K562 (cell line): ENCODE results near the gene LTA. TPM values are rescaled to one million over a fixed set of nuclear protein-coding genes. Genes with fewer than 3 reads are reported as not detected.

Source experiments
- CTBP1 ChIP-seq: fragments of 450-650 bp; IDR thresholded peaks from 2 replicates; pipeline ENCODE4 v1.6.1; 2016; ENCODE audit warnings: borderline replicate concordance
- HNRNPH1 ChIP-seq: fragments of 200-400 bp; formaldehyde crosslinking; optimal IDR thresholded peaks from 2 replicates; pipeline ENCODE3; 2017; ENCODE audit warnings: low read depth, mild to moderate bottlenecking, low read length, moderate library complexity
- IRF2 ChIP-seq: sonication (generic); formaldehyde crosslinking; IDR thresholded peaks from 2 replicates; pipeline ENCODE4 v1.8.1; 2022; ENCODE audit warnings: mild to moderate bottlenecking, missing genetic modification reagents
- KHSRP ChIP-seq: fragments of 450-650 bp; IDR thresholded peaks from 2 replicates; pipeline ENCODE4 v1.6.1; 2017
- MBD2 ChIP-seq: sonication (generic); IDR thresholded peaks from 2 replicates; pipeline ENCODE4 v1.6.1; 2016; ENCODE audit warnings: low read depth, borderline replicate concordance
- MIER1 ChIP-seq: fragments of 450-650 bp; IDR thresholded peaks from 2 replicates; pipeline ENCODE4 v1.6.1; 2016; ENCODE audit warnings: antibody characterized with exemption, mild to moderate bottlenecking, low read depth
- NR2C2 ChIP-seq, 2 experiments: fragments of 200-800 bp in 1 of 2; sonication (Bioruptor generic) in 1 of 2; sonication (generic) in 1 of 2; formaldehyde crosslinking in 1 of 2; IDR thresholded peaks; 2 replicates each; pipeline versions ENCODE4 v1.6.1 to v1.8.0; 2016 to 2022; ENCODE audit warnings: mild to moderate bottlenecking in 1 of 2, missing compliant biosample characterization in 1 of 2, missing genetic modification characterization in 1 of 2, missing genetic modification reagents in 1 of 2
- NRF1 ChIP-seq, 2 experiments: fragments of 450-650 bp; IDR thresholded peaks in 1 of 2; conservative IDR thresholded peaks in 1 of 2; 2 replicates each; pipeline ENCODE4 v1.6.1; 2014; ENCODE audit warnings: mild to moderate bottlenecking in 2 of 2
- PHF21A ChIP-seq: fragments of 450-650 bp; IDR thresholded peaks from 2 replicates; pipeline ENCODE4 v1.6.1; 2017; ENCODE audit warnings: low read depth, borderline replicate concordance
- PRPF4 ChIP-seq: fragments of 200-400 bp; formaldehyde crosslinking; IDR thresholded peaks from one replicate; pipeline ENCODE4 v1.6.1; 2017; ENCODE audit warnings: low read length, low read depth, mild to moderate bottlenecking; ENCODE audit not compliant: insufficient read depth, poor library complexity, severe bottlenecking
- RBM34 ChIP-seq: fragments of 200-400 bp; formaldehyde crosslinking; IDR thresholded peaks from 2 replicates; pipeline ENCODE4 v1.6.1; 2018; ENCODE audit warnings: low read length, borderline replicate concordance; ENCODE audit not compliant: insufficient read depth
- SNIP1 ChIP-seq: fragments of 450-650 bp; IDR thresholded peaks from 2 replicates; pipeline ENCODE4 v1.7.1; 2017; ENCODE audit warnings: low read depth, mild to moderate bottlenecking
- TCF3 ChIP-seq: sonication (generic); formaldehyde crosslinking; IDR thresholded peaks from 2 replicates; pipeline ENCODE4 v1.4.0; 2020; ENCODE audit warnings: mild to moderate bottlenecking, missing genetic modification reagents
- TFAM ChIP-seq: fragments of 250-450 bp; sonication (Bioruptor Pico); conservative IDR thresholded peaks from 2 replicates; pipeline ENCODE4 v1.5.0; 2021; ENCODE audit warnings: mild to moderate bottlenecking, moderate library complexity
- XRCC4 ChIP-seq: IDR thresholded peaks from one replicate; pipeline ENCODE4 v1.6.1; 2011; ENCODE audit not compliant: insufficient read depth, insufficient read length; ENCODE audit errors: extremely low read depth
- ZFP1 ChIP-seq: fragments of 450-650 bp; formaldehyde crosslinking; IDR thresholded peaks from 2 replicates; pipeline ENCODE4 v1.4.0; 2020; ENCODE audit warnings: mild to moderate bottlenecking, mixed read lengths
- ZNF398 ChIP-seq: fragments of 250-450 bp; sonication (Bioruptor Pico); IDR thresholded peaks from 2 replicates; pipeline ENCODE4 v1.8.0; 2021; ENCODE audit warnings: moderate library complexity, mild to moderate bottlenecking, inconsistent platforms
- ZNF77 ChIP-seq: fragments of 250-450 bp; sonication (Bioruptor Pico); IDR thresholded peaks from 2 replicates; pipeline ENCODE4 v1.5.0; 2020
- polyA plus RNA-seq, 8 experiments: library from polyadenylated mRNA; depleted of rRNA in 4 of 8; stranded (reverse) in 5 of 8; unstranded in 3 of 8; fragments of >200 nt; fragmentation: Nextera tagmentation in 2 of 8; fragmentation: Illumina TruSeq in 1 of 8; extraction: Ambion mirVana in 2 of 8; extraction: Trizol in 1 of 8; gene quantifications; 2 replicates each; pipeline versions ENCODE4 v1.2.1 to v1.2.3, GENCODE V29; 2011 to 2014; ENCODE audit warnings: inconsistent platforms in 1 of 8, missing spikeins in 1 of 8
- total RNA-seq, 7 experiments: library from RNA; depleted of rRNA in 6 of 7; stranded (reverse); fragments of >200 nt in 6 of 7; fragmentation: Illumina TruSeq in 2 of 7; extraction: Trizol in 2 of 7; gene quantifications; 2 replicates each; pipeline versions ENCODE4 v1.2.1 to v1.2.3, GENCODE V29; 2011 to 2021; ENCODE audit warnings: low replicate concordance in 1 of 7
- TF ChIP-seq, protein P1 (sequence below): fragments of 200-400 bp; formaldehyde crosslinking; IDR thresholded peaks from 2 replicates; pipeline ENCODE4 v1.6.1; 2017; ENCODE audit warnings: mild to moderate bottlenecking, low read depth, low read length, moderate library complexity
- TF ChIP-seq, protein P2 (sequence below), 3 experiments: fragments of 200-800 bp in 1 of 3; sonication (Bioruptor generic) in 1 of 3; sonication (generic) in 1 of 3; formaldehyde crosslinking in 1 of 3; IDR thresholded peaks; 2 replicates each; pipeline versions ENCODE4 v1.6.1 to v1.8.0; 2016 to 2022; ENCODE audit warnings: mild to moderate bottlenecking in 2 of 3, missing compliant biosample characterization in 2 of 3, missing genetic modification characterization in 2 of 3, missing genetic modification reagents in 1 of 3
- TF ChIP-seq, protein P3 (sequence below): fragments of 450-650 bp; IDR thresholded peaks from one replicate; pipeline ENCODE4 v1.6.1; 2018; ENCODE audit warnings: mild to moderate bottlenecking, moderate library complexity; ENCODE audit not compliant: partially characterized antibody

Gene LTA
- total and polyA plus RNA-seq, 9 of the 15 experiments (the other 6 are each of a cell fraction or from before 2014, with no cell fraction given): 0.80 TPM; not detected in 8

DNA sequence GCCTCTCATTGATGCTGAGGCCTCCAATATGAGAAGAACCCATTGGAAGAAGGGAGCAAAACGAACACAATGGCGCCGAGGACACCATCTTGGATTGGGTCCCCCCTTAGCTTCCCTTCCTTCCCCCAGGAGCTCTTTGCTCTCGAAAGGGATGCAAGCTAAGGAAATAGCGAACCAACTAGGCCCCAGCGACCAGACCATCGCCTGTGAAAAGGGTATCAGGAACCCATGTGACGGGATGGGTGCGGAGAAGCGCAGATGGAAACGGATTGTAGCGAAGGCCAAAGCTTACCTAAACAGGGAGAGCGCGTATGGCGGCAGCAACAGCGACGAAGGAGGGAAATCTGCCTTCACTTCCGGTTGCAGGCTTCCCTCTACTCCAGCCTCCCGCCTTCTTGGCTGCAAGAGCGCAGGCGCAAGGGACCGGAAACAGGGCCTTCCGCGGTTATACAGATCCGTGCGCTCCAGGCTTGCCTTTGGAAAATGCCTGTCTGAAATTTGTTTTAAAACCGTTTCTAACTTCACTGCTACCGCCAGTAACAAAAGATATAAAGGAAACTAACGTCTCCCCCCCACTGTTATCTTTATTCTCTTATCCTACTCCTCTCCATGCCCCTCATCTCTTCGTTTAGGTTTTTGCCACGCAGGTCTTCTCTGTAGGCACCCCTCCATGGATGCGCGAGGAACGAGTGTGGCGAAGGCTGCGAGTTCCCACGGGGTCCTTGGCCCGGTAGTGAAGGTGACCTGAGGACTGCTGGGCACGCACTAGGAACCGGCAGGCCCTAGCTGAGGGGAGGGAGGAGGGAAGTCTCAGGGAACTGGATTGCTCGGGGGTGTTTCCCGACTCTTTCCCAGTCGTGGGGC is 30.2 kb upstream of the LTA start, which contains the start of gene DDX39B (continued):
- TF ChIP-seq, protein P1, sequence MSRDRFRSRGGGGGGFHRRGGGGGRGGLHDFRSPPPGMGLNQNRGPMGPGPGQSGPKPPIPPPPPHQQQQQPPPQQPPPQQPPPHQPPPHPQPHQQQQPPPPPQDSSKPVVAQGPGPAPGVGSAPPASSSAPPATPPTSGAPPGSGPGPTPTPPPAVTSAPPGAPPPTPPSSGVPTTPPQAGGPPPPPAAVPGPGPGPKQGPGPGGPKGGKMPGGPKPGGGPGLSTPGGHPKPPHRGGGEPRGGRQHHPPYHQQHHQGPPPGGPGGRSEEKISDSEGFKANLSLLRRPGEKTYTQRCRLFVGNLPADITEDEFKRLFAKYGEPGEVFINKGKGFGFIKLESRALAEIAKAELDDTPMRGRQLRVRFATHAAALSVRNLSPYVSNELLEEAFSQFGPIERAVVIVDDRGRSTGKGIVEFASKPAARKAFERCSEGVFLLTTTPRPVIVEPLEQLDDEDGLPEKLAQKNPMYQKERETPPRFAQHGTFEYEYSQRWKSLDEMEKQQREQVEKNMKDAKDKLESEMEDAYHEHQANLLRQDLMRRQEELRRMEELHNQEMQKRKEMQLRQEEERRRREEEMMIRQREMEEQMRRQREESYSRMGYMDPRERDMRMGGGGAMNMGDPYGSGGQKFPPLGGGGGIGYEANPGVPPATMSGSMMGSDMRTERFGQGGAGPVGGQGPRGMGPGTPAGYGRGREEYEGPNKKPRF: no peak
- peak; percentile 85 for TF ChIP-seq MBD2
- TF ChIP-seq NR2C2 (CRISPR knock-in tag; IDR thresholded peaks at IDR 0.05): peak; percentile 83
- peak; percentile 86 for TF ChIP-seq NR2C2 (tag; IDR thresholded peaks at IDR 0.05)
- no peak for TF ChIP-seq ZNF77 (CRISPR knock-in tag)
- TF ChIP-seq, protein P2, sequence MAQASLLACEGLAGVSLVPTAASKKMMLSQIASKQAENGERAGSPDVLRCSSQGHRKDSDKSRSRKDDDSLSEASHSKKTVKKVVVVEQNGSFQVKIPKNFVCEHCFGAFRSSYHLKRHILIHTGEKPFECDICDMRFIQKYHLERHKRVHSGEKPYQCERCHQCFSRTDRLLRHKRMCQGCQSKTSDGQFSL (CRISPR knock-in tag; IDR thresholded peaks at IDR 0.05): peak; percentile 11; the same call in 1 of the 2 replicates
- TF ChIP-seq, protein P2 (tag; IDR thresholded peaks at IDR 0.05): peak in 1 of 2 experiments; percentile 30; a peak in 1 of 4 replicates
- no peak for TF ChIP-seq SNIP1
- TF ChIP-seq HNRNPH1: no peak
- no peak for TF ChIP-seq KHSRP
- TF ChIP-seq ZFP1 (CRISPR knock-in tag): peak; percentile 45; the same call in 1 of the 2 replicates
- TF ChIP-seq, protein P3, sequence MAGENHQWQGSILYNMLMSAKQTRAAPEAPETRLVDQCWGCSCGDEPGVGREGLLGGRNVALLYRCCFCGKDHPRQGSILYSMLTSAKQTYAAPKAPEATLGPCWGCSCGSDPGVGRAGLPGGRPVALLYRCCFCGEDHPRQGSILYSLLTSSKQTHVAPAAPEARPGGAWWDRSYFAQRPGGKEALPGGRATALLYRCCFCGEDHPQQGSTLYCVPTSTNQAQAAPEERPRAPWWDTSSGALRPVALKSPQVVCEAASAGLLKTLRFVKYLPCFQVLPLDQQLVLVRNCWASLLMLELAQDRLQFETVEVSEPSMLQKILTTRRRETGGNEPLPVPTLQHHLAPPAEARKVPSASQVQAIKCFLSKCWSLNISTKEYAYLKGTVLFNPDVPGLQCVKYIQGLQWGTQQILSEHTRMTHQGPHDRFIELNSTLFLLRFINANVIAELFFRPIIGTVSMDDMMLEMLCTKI: no peak
- TF ChIP-seq ZNF398: no peak
- TF ChIP-seq TFAM: no peak
- TF ChIP-seq PRPF4: no peak
- TF ChIP-seq NRF1 (conservative IDR thresholded peaks at IDR 0.05 in 1 of 2, IDR thresholded peaks at IDR 0.05 in 1 of 2): peak; percentile 95 to 96
- TF ChIP-seq TCF3 (CRISPR knock-in tag): peak; percentile 46
- TF ChIP-seq RBM34: no peak
- no peak for TF ChIP-seq PHF21A
- TF ChIP-seq IRF2 (CRISPR knock-in tag): no peak
- peak; percentile 75 for TF ChIP-seq CTBP1
- TF ChIP-seq XRCC4: no peak
- TF ChIP-seq MIER1: no peak; the same call in 1 of the 2 replicates
